ENCODE measurements around the gene TMIE. TPM values are rescaled to one million over a fixed set of nuclear protein-coding genes. Genes with fewer than 3 reads are reported as not detected.
"Not testable (repeated sequence)": the region's sequence is repeated elsewhere in the genome, so short reads cannot be mapped to it uniquely, and the experiment has no call there.

TMIE gene
- total and polyA plus RNA-seq, 7 donors: 0.27 to 2.2 (median 0.40) TPM

GRCh38 chr3:46742992-46743585 lies 41.9 kb downstream of the TMIE start:
- H3K27me3 ChIP-seq (ENCODE audit: insufficient read depth in 3 of 3, low read length in 2 of 3): no peaks in the 10 kb centered on the region
- no peak for DNase-seq
- no peaks in the 10 kb centered on the region for H3K9me3 ChIP-seq
- no peaks in the 10 kb centered on the region for H3K36me3 ChIP-seq (ENCODE audit: insufficient read depth in 1 of 2, low read depth in 1 of 2)
- H3K4me3 ChIP-seq: no peak overlapping the region
- no peak for TF ChIP-seq CTCF (IDR thresholded peaks at IDR 0.05)
- ATAC-seq: no peak
- WGBS, 3 donors: 71 to 77% (median 76%) methylated on average over 12 of the region's 12 CpGs
- H3K4me1 ChIP-seq: no peaks in the 10 kb centered on the region
- intact Hi-C loops (cut with DNase I): no loop called here
- no peak overlapping the region for H3K27ac ChIP-seq

- no peaks in the 10 kb centered on the region for H3K36me3 ChIP-seq (ENCODE audit: insufficient read depth in 1 of 2, low read depth in 1 of 2)
- no peak for TF ChIP-seq CTCF (IDR thresholded peaks at IDR 0.05)
- H3K27me3 ChIP-seq (ENCODE audit: insufficient read depth in 3 of 3, low read length in 2 of 3): no peaks in the 10 kb centered on the region
- H3K4me3 ChIP-seq: no peak overlapping the region
- H3K9me3 ChIP-seq: no peaks in the 10 kb centered on the region
- no peak for ATAC-seq
- intact Hi-C loops (cut with DNase I): no loop called here
- DNase-seq: no peak
- no peak overlapping the region for H3K27ac ChIP-seq
- no peaks in the 10 kb centered on the region for H3K4me1 ChIP-seq
Observed at GRCh38 chr3:46746711-46747110, 45.5 kb downstream of the TMIE start.

- ATAC-seq (no peak), DNase-seq (no peak)
- no peak overlapping the region for H3K27ac ChIP-seq
- no peaks in the 10 kb centered on the region for H3K9me3 ChIP-seq
- 60 to 75% (median 68%) methylated on average over 2 of the region's 2 CpGs for WGBS, 3 donors
- no peaks in the 10 kb centered on the region for H3K36me3 ChIP-seq (ENCODE audit: insufficient read depth in 1 of 2, low read depth in 1 of 2)
- H3K4me3 ChIP-seq: no peak overlapping the region
- H3K27me3 ChIP-seq (ENCODE audit: insufficient read depth in 3 of 3, low read length in 2 of 3): no peaks in the 10 kb centered on the region
- intact Hi-C loops (cut with DNase I): no loop called here
- TF ChIP-seq CTCF (IDR thresholded peaks at IDR 0.05): no peak
- H3K4me1 ChIP-seq: no peaks in the 10 kb centered on the region
Observed at GRCh38 chr3:46748170-46748569, 47.0 kb downstream of the TMIE start.

- H3K4me1 ChIP-seq: no peaks in the 10 kb centered on the region
- H3K4me3 ChIP-seq: no peak overlapping the region
- 89 to 92% (median 91%) methylated on average over 4 of the region's 4 CpGs for WGBS, 3 donors
- no peaks in the 10 kb centered on the region for H3K9me3 ChIP-seq
- no peaks in the 10 kb centered on the region for H3K27me3 ChIP-seq (ENCODE audit: insufficient read depth in 3 of 3, low read length in 2 of 3)
- H3K27ac ChIP-seq: no peak overlapping the region
- ATAC-seq (no peak), DNase-seq (no peak)
- TF ChIP-seq CTCF (IDR thresholded peaks at IDR 0.05): no peak
- intact Hi-C loops (cut with DNase I): no loop called here
- no peaks in the 10 kb centered on the region for H3K36me3 ChIP-seq (ENCODE audit: insufficient read depth in 1 of 2, low read depth in 1 of 2)
Observed at GRCh38 chr3:46749129-46749528, 47.9 kb downstream of the TMIE start.

GRCh38 chr3:46750555-46751038 lies 49.4 kb downstream of the TMIE start:
- DNase-seq (no peak), ATAC-seq (no peak)
- no peaks in the 10 kb centered on the region for H3K9me3 ChIP-seq
- no peak overlapping the region for H3K27ac ChIP-seq
- intact Hi-C loops (cut with DNase I): no loop called here
- no peaks in the 10 kb centered on the region for H3K36me3 ChIP-seq (ENCODE audit: insufficient read depth in 1 of 2, low read depth in 1 of 2)
- WGBS, 3 donors: 88 to 95% (median 92%) methylated on average over 37 to 41 of the region's 41 CpGs
- H3K4me3 ChIP-seq: no peak overlapping the region
- no peaks in the 10 kb centered on the region for H3K27me3 ChIP-seq (ENCODE audit: insufficient read depth in 3 of 3, low read length in 2 of 3)
- no peaks in the 10 kb centered on the region for H3K4me1 ChIP-seq
- TF ChIP-seq CTCF (IDR thresholded peaks at IDR 0.05): no peak

- 80 to 92% (median 90%) methylated on average over 6 of the region's 6 CpGs for WGBS, 3 donors
- H3K36me3 ChIP-seq (ENCODE audit: insufficient read depth in 1 of 2, low read depth in 1 of 2); H3K27ac ChIP-seq; ATAC-seq; H3K4me3 ChIP-seq; H3K4me1 ChIP-seq; intact Hi-C loops (cut with DNase I); H3K9me3 ChIP-seq; H3K27me3 ChIP-seq (ENCODE audit: insufficient read depth in 3 of 3, low read length in 2 of 3); DNase-seq: not testable (repeated sequence)
Observed at GRCh38 chr3:46753127-46753526, 51.9 kb downstream of the TMIE start.
